Hippocampal formation (tissue), 2 donors: Measurements from ENCODE around the gene HSFX4.
A peak's percentile ranks its signal among the peaks of the same experiment; 100 is the strongest.
"Not testable (repeated sequence)": the region's sequence is repeated elsewhere in the genome, so short reads cannot be mapped to it uniquely, and the experiment has no call there.

ENCODE experiments used
- DNase-seq, 2 donors: peaks; one replicate each; lab custom pipeline; 2025; lab: John Stamatoyannopoulos, UW

Gene HSFX4

DNA sequence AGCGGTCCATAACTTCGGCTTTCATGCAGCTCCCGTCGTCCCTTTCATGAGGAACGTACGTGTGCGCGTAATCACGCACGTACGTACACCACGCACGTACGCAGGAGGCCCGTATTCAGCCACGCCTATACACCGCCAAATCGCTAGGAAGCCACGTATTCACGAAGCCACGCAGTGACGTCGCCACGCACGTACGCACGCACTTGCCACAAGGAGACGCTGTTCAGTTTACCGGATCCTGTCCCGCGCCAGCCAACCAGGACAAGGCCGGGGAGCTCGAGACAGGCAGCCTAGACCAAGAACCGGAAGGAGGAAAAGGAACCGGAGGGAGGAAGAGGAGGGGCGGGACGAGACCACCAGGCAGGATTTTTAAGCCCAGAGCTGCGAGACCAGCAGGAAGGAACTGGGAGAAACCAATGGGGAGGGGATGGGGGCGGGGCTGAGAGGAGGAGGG lies 9.1 kb downstream of the HSFX4 start, which contains the start of gene EOLA2:
EOLA2 (minus strand) TSS at position 65 of the 454 bp plus-strand sequence. CDS start 4,617 bp downstream, outside the sequence.
- peak; percentile 89 to 90 for DNase-seq

DNA sequence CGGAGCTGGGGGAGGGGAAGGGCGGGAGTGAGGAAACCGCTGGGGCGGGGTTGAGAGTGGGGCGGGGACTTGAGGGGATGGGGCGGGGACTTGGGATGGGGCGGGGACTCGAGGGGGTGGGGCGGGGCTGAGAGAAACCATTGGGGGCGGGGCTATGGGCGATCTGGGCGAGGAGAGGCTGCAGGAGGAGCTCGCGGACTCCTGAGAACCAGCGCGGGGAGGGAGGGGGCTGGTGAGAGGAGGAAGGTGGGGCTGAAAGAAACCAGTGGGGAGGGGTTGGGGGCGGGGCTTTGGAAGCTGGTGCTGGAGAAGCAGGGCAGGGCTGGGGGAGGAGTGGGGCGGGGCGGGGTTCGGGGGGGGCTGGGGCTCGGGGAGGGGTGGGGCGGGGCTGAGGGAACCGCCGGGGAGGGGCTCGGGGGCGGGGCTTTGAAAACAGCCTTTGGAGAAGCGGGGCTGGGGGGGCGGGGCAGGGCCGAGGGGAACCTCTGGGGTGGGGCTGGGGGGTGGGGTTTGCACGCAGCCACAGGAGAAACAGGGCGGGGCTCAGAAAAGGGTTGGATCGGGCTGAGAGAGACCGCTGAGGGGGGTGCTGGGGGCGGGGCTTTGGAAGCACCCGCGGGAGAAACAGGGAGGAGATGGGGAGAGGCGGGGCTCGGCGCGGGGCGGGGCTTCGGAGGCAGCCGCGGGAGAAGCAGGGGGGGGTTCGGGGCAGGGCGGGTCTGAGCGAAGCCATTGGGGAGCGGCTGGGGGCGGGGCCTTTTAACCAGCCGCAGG lies 9.7 kb downstream of the HSFX4 start:
- DNase-seq = peak; percentile 89 to 91

DNA sequence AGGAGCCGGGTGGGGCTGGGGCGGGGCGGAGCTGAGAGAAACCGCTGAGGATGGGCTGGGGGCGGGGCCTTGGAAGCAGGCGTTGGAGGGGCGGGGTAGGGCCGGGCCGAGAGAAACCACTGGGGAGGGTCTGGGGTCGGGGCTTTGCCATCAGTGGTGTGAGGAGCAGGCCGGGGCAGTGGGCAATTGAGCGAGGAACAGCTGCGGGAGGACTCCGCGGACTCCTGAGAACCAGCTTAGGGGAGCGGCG lies 10.2 kb downstream of the HSFX4 start:
- no peak for DNase-seq

DNA sequence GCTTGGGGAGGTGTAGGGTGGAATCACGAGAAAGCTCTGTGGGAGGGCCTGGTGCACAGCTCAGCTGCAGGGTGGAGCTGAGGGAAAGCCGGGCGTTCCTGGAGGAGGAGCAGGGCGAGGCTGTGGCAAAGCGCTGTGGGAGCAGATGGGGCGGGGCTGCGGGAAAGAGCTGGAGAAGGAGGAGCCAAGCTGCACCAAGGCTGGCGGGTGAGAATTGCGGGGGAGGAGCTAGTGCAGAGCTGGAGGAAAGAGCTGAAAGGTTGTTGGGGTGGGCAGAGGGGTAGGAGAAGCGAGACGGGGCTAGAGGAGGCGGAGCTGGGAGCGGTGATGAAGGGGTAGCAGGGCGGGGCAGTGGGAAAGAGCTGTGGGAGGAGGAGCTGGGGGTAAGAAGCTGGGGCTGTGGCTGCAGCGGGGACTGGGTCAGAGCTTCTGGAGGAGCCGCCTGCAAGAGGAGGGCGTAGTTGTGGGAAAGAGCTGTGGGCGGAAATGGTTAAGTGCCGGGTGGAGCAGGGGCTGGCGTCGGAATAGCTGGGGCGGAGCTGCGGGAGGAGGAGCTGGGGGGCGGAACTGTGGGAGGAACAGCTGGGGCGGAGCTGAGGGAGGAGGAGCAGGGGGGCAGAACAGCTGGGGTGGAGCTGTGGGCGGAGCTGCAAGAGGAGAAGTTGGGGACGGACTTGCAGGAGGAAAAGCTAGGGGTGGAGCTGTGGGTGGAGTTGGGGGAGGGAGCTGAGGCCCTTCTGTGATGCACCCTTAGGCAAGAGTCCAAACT lies 10.7 kb downstream of the HSFX4 start:
- DNase-seq = peak; percentile 86 to 90

DNA sequence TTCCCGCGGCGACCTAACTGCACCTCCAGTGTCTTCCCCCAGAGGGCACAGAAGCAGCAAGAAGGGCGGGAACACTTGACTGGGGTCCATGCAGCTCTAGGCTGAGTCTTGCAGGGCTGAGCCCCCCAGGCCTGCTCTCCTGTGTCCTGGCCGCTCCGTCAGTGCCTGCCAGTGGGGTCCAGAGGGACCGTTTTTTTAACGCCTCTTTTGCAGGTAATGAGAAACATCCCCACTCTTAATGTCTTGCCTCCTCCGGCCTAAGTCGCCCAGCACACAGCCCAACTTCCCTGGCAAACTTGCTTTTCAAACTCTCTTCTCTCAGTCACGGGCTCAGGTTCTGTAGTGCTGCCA lies 11.3 kb downstream of the HSFX4 start:
- not testable (repeated sequence) for DNase-seq

DNA sequence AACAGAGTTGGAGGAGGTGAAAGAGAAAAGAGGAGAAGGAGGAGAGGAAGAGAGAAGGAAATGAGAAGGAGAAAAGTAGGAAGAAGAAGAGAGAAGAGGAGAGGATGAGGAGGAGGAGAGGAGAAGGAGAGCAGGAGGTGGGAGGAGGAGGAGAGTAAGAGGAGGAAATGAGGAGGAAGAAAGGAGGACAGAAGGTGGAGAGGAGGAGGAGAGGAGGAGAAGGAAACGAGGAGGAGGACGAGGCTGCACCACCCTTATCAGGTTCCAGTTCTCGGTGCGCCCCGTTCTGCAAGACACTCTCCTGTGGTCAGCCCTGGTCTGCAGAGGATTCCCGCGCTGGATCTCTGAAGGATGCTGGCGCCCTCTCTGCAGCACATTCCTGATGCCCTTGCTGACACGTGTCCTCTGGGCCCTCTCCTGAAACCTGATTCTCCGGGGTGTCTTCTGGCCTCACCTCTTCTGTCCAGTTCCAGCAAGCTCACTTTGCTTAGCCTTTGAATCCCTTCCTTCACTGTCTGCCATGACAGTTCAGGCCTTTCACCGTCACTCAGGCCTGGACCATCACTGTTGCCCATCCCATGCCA lies 15.8 kb downstream of the HSFX4 start:
- not testable (repeated sequence) for DNase-seq

DNA sequence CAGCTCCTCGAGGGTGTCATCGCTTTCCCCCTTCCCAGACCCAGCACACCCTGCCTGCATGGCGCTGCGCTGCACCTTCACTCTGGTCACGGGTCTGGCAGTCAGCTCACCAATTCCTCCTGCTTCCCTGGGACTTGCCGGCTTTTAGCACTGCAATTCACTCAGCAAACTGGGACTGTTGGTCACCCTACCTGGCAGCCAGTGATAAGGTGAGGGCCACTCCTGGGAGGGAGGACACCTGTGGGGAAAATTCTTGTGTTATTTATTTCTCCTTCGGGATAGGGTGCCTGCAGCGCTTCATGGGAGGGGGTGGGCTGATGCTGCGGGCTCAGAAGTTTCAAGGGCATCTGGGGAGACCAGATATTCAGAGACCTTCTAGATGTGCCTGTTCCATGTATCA lies 16.4 kb downstream of the HSFX4 start:
- not testable (repeated sequence) for DNase-seq

DNA sequence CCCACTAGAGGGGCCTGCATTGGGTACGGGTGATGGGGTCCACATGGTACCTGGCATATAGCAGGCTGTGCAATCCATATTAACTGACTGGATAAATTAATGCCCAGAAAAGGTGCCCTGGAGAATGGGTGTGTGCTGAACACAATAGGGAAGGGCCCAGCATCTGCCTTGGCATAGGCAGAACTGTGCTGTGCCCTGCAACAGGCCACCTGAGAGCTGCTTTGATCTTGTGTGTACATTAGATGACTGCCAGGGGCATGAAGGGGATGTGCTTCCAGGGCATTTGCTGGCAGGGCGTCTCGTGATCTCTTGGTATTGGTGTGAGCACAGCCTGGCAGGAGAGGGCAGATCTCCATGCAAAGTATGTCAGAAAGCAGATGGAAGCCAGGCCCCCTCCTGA lies 17.6 kb downstream of the HSFX4 start:
- DNase-seq = not testable (repeated sequence)

DNA sequence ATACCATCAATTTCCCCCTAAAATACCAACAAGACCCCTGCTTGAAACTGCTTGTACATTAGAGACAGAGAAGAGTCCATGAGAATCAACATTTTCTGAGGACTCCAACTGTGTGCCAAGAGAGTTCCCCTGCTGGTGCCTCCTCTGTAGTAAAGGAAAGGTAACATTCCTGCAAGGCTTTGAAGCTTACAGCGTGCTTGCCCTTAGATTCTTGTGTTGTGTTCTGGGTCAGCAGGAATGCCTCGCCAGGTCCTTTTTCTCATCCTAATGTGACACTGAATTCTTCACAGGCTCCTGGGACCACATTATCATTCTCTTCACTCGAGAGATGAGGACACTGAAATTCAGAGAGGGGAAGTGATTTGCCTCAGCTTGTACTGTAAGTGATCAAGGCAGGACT lies 18.6 kb downstream of the HSFX4 start:
- DNase-seq = no peak

DNA sequence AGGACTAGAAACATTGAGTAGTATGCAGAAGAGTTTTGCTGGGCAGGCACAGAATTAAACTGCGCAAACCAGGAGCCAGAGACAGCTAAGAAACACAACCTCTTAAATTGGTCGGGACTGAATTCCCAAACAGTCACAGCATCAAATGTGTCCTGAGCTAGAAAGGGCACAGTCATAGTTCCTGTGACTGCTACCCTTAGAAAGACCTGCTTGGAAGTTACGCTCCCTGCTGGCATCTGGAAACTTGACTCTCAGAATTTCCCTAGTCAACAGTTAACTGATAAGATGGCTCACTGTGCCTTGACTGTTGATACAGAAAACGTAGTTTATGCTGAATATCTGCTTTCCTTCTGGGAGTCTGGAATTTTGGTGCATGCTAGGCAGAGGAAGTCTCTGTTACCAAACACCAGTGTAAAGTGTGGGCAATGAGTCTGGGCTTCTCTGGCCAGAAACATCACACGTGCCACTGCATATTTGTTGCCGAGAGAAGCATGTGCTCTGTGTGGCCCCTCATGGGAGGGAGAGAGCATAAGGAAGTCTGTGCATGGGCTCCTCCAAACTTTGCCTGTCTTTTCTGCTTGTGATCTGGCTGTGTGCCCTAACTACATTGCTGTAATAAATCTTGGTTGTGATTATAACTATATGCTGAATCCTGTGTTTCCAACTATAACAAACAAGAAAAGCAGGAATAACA lies 20.5 kb downstream of the HSFX4 start:
- DNase-seq = no peak

DNA sequence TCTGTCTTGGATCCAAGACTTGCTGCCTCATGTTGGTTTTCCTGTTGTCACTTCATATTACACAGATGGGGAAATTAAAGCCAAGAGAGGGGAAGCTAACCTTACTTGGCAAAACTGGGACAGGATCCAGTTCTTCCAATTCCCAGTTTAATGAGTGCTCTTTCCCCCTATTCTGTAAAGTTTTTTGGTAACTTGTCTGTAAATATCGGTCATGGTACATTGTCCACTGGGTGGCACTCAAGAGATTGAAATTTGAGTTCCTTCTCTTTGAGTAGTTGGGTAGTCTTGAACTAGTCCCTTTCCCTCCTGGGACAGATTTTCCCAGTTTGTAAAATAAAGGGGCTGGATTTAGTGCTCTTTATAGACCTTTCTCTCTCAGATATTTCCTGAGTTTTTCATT lies 21.3 kb downstream of the HSFX4 start:
- peak in 1 of 2 donors; percentile 1 for DNase-seq

DNA sequence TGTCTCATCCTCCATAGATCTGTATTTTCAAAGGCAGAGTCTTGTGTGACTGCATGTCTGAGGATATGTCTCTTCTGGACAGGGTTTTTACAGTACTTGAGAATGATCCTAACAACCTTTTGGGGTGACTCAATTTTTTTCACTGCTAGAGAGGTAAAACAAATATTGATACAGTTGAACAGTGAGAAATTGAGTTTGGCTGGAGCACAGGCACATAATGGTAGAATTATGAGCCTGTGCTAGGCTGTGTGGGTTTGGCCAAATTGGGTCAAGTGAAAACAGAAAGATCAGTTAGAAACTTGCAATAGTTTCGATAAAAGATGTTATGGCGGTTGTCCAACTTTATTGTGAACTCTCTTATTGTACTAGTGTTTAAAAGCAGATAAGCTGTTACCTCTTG lies 32.2 kb downstream of the HSFX4 start:
- DNase-seq = no peak

DNA sequence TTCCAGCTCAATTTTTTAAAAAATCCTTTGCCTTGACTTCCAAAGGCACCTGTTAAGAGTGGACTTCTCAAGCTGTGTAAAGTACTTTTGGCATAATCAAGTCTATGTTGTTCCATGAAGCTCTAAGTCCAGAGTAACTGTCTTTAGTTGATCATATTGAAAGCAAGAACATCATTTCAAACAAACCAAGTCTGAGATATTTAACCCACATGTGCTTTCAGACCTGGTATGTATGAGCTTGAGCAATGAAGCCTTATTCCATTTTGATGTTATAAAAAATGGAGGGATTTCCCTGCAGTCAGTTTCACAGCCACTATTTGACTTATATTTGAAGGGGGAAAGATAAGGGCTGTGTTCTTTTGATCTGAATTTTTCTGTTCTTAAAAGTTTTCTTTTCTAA lies 32.6 kb downstream of the HSFX4 start:
- no peak for DNase-seq

DNA sequence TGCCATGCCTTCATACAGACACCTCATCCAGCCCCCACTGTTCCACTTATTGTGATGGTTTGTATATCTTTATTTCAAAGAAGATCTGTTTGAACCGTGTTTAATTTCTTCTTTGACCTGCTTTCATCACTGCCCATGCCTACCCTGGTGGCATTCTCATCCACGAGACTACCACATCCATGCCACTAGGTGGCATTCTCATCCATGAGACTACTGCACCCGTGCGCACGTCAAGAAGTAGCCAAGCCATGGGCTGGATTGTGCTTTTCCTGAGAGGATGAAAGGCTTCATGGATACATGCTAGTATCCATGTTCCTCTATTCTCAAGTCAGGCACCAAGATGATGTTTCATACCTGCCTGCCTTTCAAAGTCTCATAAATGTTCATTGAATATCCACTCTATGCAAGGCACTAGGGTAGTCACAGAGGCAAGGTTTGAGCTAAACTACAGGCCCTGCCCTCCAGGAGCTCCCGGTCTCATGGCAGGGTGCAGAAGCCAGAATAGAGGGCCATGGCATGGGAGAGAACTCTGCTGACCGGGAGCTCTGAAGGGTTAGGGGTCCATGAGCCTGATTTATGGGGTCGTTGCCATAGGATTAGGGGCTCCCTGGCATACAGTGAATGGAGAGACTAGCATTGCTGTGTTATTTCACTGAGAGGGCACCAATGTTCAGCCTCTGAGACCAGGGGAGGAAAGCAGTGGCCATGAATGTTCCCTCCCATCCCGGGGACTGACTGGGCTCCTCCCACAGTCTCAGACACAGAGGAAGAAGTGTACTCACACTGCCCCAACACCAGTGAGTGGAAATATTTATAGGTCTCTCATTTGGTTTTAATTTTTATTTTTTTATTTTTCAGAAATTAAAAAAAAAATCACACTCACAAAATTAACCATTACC lies 33.7 kb downstream of the HSFX4 start:
- peak in 1 of 2 donors; percentile 29 for DNase-seq

DNA sequence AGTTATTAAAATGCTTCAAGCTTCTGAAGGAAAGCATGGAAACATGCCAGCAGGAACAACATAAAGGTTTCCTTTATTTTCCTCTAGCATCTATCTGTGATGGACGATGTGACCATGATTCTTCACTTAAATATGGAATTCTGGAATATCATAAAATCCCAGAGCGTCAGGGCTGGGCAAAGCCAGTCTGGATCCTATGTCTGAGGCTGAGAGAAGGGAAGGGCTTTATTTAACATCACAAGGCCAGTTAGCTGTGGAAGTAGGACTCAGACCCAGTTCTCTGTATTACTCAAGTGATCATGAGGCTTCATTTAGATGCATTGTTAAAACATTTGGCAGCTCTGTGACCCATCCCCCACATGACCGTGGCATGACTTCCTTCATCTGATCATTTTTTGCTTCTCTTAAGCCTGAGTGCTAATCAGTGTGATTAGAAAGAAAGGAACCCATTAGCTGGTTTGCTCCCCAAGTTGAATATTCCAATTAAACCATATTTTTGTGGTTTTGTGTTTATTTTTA lies 49.8 kb downstream of the HSFX4 start:
- no peak for DNase-seq
